Activated naive CD4-positive, alpha-beta T cell treated with anti-CD3 and anti-CD28 coated beads for 36 hours (primary cell): ENCODE results near the gene XYLT1. TPM values are rescaled to one million over a fixed set of nuclear protein-coding genes. Genes with fewer than 3 reads are reported as not detected.

Experiments used
- CTCF ChIA-PET: fragments of 350-600 bp; sonication (Branson Sonifier 250); formaldehyde crosslinking; loops from one replicate; lab custom pipeline; 2021; ENCODE audit warnings: antibody characterized with exemption; lab: Charles Lee
- DNase-seq: peaks from one replicate; pipeline ENCODE4 v3.0.0-alpha.2; 2020
- H3K27ac Mint-ChIP-seq: one replicate; pipeline ENCODE4 v1.8.0; 2021; ENCODE audit warnings: mild to moderate bottlenecking, mixed read lengths
- H3K27me3 Mint-ChIP-seq: one replicate; pipeline ENCODE4 v1.8.0; 2021; ENCODE audit warnings: low read depth, mixed read lengths
- H3K36me3 Mint-ChIP-seq: one replicate; pipeline ENCODE4 v1.8.0; 2021; ENCODE audit warnings: low read depth, mixed read lengths
- H3K4me1 Mint-ChIP-seq: one replicate; pipeline ENCODE4 v1.8.0; 2021; ENCODE audit warnings: low read depth, mixed read lengths
- H3K4me3 Mint-ChIP-seq: one replicate; pipeline ENCODE4 v1.8.0; 2021; ENCODE audit warnings: mild to moderate bottlenecking, moderate library complexity, mixed read lengths
- H3K9me3 Mint-ChIP-seq: one replicate; pipeline ENCODE4 v1.8.0; 2021; ENCODE audit warnings: mixed read lengths
- intact Hi-C: fragments of 100-400 bp; cut with micrococcal nuclease; formaldehyde crosslinking; loops from one replicate; pipeline ENCODE4 v1.15.1; 2023
- total RNA-seq, 2 experiments: library from RNA; stranded (reverse); gene quantifications; one replicate each; pipeline ENCODE4 v1.2.3, GENCODE V29; 2021

The XYLT1 gene
- total RNA-seq, 2 experiments from 2014 or later = 3.3 to 4.5 TPM

- peak; percentile 44 for DNase-seq
- Mint-ChIP-seq H3K4me3 (no peak overlapping the region), H3K4me1 (peaks cover 49% of the 10 kb centered on the region), H3K9me3 (no peaks in the 10 kb centered on the region), H3K27me3 (no peaks in the 10 kb centered on the region), H3K36me3 (no peaks in the 10 kb centered on the region), H3K27ac (no peak overlapping the region)
- intact Hi-C loops = no loop called here
- CTCF ChIA-PET = interaction anchor here (0.7 kb wide), 1 partner anchor 14 kb away, joined by 3 read pairs; no protein-coding TSS in a partner anchor
Observed at GRCh38 chr16:17275076-17276009, 195.4 kb downstream of the XYLT1 start.

- Mint-ChIP-seq H3K4me1 (peaks cover 38% of the 10 kb centered on the region), H3K9me3 (no peaks in the 10 kb centered on the region), H3K4me3 (no peak overlapping the region), H3K27ac (peak overlapping the region; percentile 26), H3K27me3 (no peaks in the 10 kb centered on the region), H3K36me3 (no peaks in the 10 kb centered on the region)
- intact Hi-C loops = loop anchor here (1.0 to 5.0 kb wide), 5 partner anchors 32 to 246 kb away; no protein-coding TSS in a partner anchor
- CTCF ChIA-PET = interaction anchor here (1.2 kb wide), 1 partner anchor 10 kb away, joined by 3 read pairs; no protein-coding TSS in a partner anchor
- DNase-seq = peak; percentile 65
Observed at GRCh38 chr16:17273142-17273561, 197.6 kb downstream of the XYLT1 start.

GRCh38 chr16:17272716-17273115, 198.0 kb downstream of the XYLT1 start:
- Mint-ChIP-seq H3K9me3 (no peaks in the 10 kb centered on the region), H3K4me3 (no peak overlapping the region), H3K27ac (no peak overlapping the region), H3K36me3 (no peaks in the 10 kb centered on the region), H3K27me3 (no peaks in the 10 kb centered on the region), H3K4me1 (peaks cover 38% of the 10 kb centered on the region)
- no peak for DNase-seq
- CTCF ChIA-PET = interaction anchor here (0.5 to 1.2 kb wide), 2 partner anchors 11 to 63 kb away, joined by 3 read pairs; no protein-coding TSS in a partner anchor
- intact Hi-C loops = loop anchor here (1.0 to 5.0 kb wide), 5 partner anchors 33 to 245 kb away; no protein-coding TSS in a partner anchor

GRCh38 chr16:17271687-17272086, 199.1 kb downstream of the XYLT1 start:
- Mint-ChIP-seq H3K9me3 (no peaks in the 10 kb centered on the region), H3K4me1 (peaks cover 38% of the 10 kb centered on the region), H3K36me3 (no peaks in the 10 kb centered on the region), H3K4me3 (no peak overlapping the region), H3K27me3 (no peaks in the 10 kb centered on the region), H3K27ac (no peak overlapping the region)
- no peak for DNase-seq
- intact Hi-C loops = loop anchor here (2.0 to 5.0 kb wide), 4 partner anchors 71 to 244 kb away; no protein-coding TSS in a partner anchor
- CTCF ChIA-PET = interaction anchor here (0.7 kb wide), 1 partner anchor 75 kb away, joined by 3 read pairs; no protein-coding TSS in a partner anchor

- no peak overlapping the region for H3K27ac Mint-ChIP-seq
- H3K4me1 Mint-ChIP-seq = peaks cover 36% of the 10 kb centered on the region
- intact Hi-C loops = loop anchor here (5.0 kb wide), 3 partner anchors 72 to 243 kb away; no protein-coding TSS in a partner anchor
- H3K4me3 Mint-ChIP-seq = no peak overlapping the region
- no peaks in the 10 kb centered on the region for H3K36me3 Mint-ChIP-seq
- DNase-seq = no peak
- CTCF ChIA-PET = no interaction called here
- no peaks in the 10 kb centered on the region for H3K9me3 Mint-ChIP-seq
- no peaks in the 10 kb centered on the region for H3K27me3 Mint-ChIP-seq
Observed at GRCh38 chr16:17270683-17271109, 200.1 kb downstream of the XYLT1 start.

GRCh38 chr16:17270111-17270510, 200.6 kb downstream of the XYLT1 start:
- no peaks in the 10 kb centered on the region for H3K27me3 Mint-ChIP-seq
- no peak overlapping the region for H3K27ac Mint-ChIP-seq
- intact Hi-C loops = loop anchor here (5.0 kb wide), 3 partner anchors 72 to 243 kb away; no protein-coding TSS in a partner anchor
- H3K36me3 Mint-ChIP-seq = no peaks in the 10 kb centered on the region
- DNase-seq = no peak
- H3K9me3 Mint-ChIP-seq = no peaks in the 10 kb centered on the region
- H3K4me3 Mint-ChIP-seq = no peak overlapping the region
- peaks cover 31% of the 10 kb centered on the region for H3K4me1 Mint-ChIP-seq
- CTCF ChIA-PET = no interaction called here

GRCh38 chr16:17269439-17269838, 201.3 kb downstream of the XYLT1 start:
- Mint-ChIP-seq H3K9me3 (no peaks in the 10 kb centered on the region), H3K27ac (no peak overlapping the region), H3K4me1 (peaks cover 25% of the 10 kb centered on the region), H3K4me3 (no peak overlapping the region), H3K36me3 (no peaks in the 10 kb centered on the region), H3K27me3 (no peaks in the 10 kb centered on the region)
- DNase-seq = no peak
- intact Hi-C loops = no loop called here
- CTCF ChIA-PET = no interaction called here

- no peak overlapping the region for H3K4me3 Mint-ChIP-seq
- DNase-seq = no peak
- H3K27me3 Mint-ChIP-seq = no peaks in the 10 kb centered on the region
- H3K9me3 Mint-ChIP-seq = no peaks in the 10 kb centered on the region
- intact Hi-C loops = no loop called here
- H3K27ac Mint-ChIP-seq = no peak overlapping the region
- no peaks in the 10 kb centered on the region for H3K36me3 Mint-ChIP-seq
- H3K4me1 Mint-ChIP-seq = peaks cover 10% of the 10 kb centered on the region
- CTCF ChIA-PET = no interaction called here
Observed at GRCh38 chr16:17266608-17267313, 204.0 kb downstream of the XYLT1 start.

- H3K27me3 Mint-ChIP-seq = no peaks in the 10 kb centered on the region
- intact Hi-C loops = no loop called here
- no peak overlapping the region for H3K4me3 Mint-ChIP-seq
- no peaks in the 10 kb centered on the region for H3K36me3 Mint-ChIP-seq
- no peaks in the 10 kb centered on the region for H3K9me3 Mint-ChIP-seq
- DNase-seq = no peak
- CTCF ChIA-PET = no interaction called here
- H3K27ac Mint-ChIP-seq = no peak overlapping the region
- peaks cover 7% of the 10 kb centered on the region for H3K4me1 Mint-ChIP-seq
Observed at GRCh38 chr16:17265154-17265553, 205.6 kb downstream of the XYLT1 start.

- no peak overlapping the region for H3K4me3 Mint-ChIP-seq
- CTCF ChIA-PET = interaction anchor here (0.6 kb wide), 2 partner anchors 22 to 335 kb away, joined by 3 read pairs; no protein-coding TSS in a partner anchor
- no peaks in the 10 kb centered on the region for H3K27me3 Mint-ChIP-seq
- H3K4me1 Mint-ChIP-seq = peaks cover 8% of the 10 kb centered on the region
- intact Hi-C loops = no loop called here
- H3K9me3 Mint-ChIP-seq = no peaks in the 10 kb centered on the region
- peak; percentile 43 for DNase-seq
- peaks cover 8% of the 10 kb centered on the region for H3K36me3 Mint-ChIP-seq
- no peak overlapping the region for H3K27ac Mint-ChIP-seq
Observed at GRCh38 chr16:17261197-17261858, 209.4 kb downstream of the XYLT1 start.

GRCh38 chr16:17260276-17260849, 210.4 kb downstream of the XYLT1 start:
- Mint-ChIP-seq H3K9me3 (no peaks in the 10 kb centered on the region), H3K27ac (no peak overlapping the region), H3K36me3 (peaks cover 8% of the 10 kb centered on the region), H3K27me3 (no peaks in the 10 kb centered on the region), H3K4me3 (no peak overlapping the region), H3K4me1 (peaks cover 8% of the 10 kb centered on the region)
- DNase-seq = no peak
- CTCF ChIA-PET = no interaction called here
- intact Hi-C loops = no loop called here
